Motor neuron (in vitro differentiated cells): ENCODE results near the gene LACTB. TPM values are rescaled to one million over a fixed set of nuclear protein-coding genes. Genes with fewer than 3 reads are reported as not detected.

ENCODE experiments used
- ATAC-seq, 8 experiments: fragments of 200-7000 bp; cut with Tn5 transposase; replicated peaks in 6 of 8; 2 replicates each; pipeline ENCODE4 v1.8.0; 2021; ENCODE audit warnings: mild to moderate bottlenecking in 8 of 8, moderate library complexity in 8 of 8
- H3K27ac ChIP-seq, 2 donors: fragments of 250-450 bp; sonication (Bioruptor Pico); 2 replicates each; pipeline ENCODE4 v1.9.0; 2021; ENCODE audit warnings: antibody characterized with exemption in 2 of 2, mild to moderate bottlenecking in 2 of 2, moderate library complexity in 1 of 2
- H3K4me1 ChIP-seq, 2 donors: fragments of 250-450 bp; sonication (Bioruptor Pico); replicated peaks in 1 of 2; 2 replicates each; pipeline ENCODE4 v1.6.1; 2021; ENCODE audit warnings: antibody characterized with exemption in 2 of 2, mild to moderate bottlenecking in 2 of 2, moderate library complexity in 1 of 2
- H3K4me3 ChIP-seq, 5 donors: fragments of 250-450 bp; sonication (Bioruptor Pico); 2 replicates each; pipeline ENCODE4 v1.9.0; 2021; ENCODE audit warnings: antibody characterized with exemption in 5 of 5, mild to moderate bottlenecking in 5 of 5, moderate library complexity in 4 of 5
- WGBS, 10 experiments: fragments of 450-650 bp; shearing (Covaris generic); methylation state at CpG; one replicate each; pipeline ENCODE4 v1.0.0; 2022; 5-methylcytosine and 5-hydroxymethylcytosine counted together
- in situ Hi-C, 9 experiments: fragments of 400-800 bp; cut with MboI; loops; one replicate each; pipeline ENCODE4 v1.15.0; 2021; ENCODE audit warnings: low sequenced_read_pairs in 9 of 9, low pct_unique_long_range_greater_than_20kb in 2 of 9; ENCODE audit not compliant: unreplicated experiment in 9 of 9
- total RNA-seq, 8 experiments: library from RNA; unstranded; fragments of 300-600 nt; gene quantifications; 2 replicates each; pipeline versions ENCODE4 v1.2.3 to v1.2.4, GENCODE V29; 2022

Gene LACTB
- total RNA-seq, 8 experiments from 2014 or later, result 11.8 to 27.3 (median 15.0) TPM

DNA sequence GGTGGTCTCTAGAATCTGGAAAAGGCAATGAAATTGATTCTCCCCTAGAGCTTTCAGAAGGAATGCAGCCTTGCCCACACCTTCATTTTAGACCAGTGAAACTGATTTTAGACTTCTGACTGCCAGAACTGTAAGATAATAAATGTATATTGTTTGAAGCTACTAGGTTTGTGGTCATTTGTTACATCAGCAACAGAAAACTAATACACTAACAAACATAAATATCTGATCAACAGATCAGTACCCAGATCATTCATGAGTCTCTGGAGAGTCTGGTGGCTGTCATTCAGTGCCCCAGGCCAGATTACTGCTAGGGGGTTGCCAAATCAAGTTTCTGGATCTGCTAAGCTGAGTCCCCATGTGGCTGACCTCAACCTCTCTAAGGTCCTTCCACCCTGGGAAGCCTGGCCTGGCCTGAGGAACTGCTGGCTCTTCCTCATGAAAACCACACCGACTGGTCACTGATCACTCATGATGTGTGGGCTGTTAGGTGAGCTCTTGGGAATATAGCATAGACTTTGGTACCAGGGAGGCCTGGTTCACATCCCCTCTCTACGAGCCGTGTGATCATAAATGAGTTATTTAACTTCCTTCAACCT, 11.1 kb upstream of the LACTB start:
- Histone ChIP-seq H3K4me3 (no peak overlapping the region), H3K4me1 (no peaks in the 10 kb centered on the region), H3K27ac (no peak overlapping the region)
- no peak for ATAC-seq
- WGBS, 10 experiments, result 80 to 100% (median 85%) methylated on average over 1 to 3 of the region's 3 CpGs; no CpG with 5 or more reads in 5 of the 10 experiments
- in situ Hi-C loops, result no loop called here

DNA sequence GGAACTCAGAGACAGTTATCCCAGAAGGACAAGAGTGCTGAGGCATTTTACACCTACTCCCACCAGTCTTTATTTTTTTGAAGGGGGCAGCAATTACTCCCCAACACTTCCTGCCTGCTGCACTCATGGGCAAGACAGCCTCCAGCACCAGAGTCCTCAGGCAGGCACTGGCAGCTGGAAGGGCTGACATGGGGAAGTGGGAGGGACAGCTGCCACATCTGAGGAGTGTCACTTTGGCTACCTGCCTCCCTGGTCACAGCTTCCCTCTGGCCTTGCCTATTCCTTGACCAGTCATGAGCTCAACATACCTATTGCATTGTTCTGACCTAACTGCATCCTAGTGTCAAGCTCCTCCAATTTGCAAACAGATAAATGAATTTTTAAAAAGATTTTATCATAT, 10.2 kb upstream of the LACTB start:
- Histone ChIP-seq H3K4me1 (no peaks in the 10 kb centered on the region), H3K4me3 (no peak overlapping the region)
- in situ Hi-C loops, result no loop called here

DNA sequence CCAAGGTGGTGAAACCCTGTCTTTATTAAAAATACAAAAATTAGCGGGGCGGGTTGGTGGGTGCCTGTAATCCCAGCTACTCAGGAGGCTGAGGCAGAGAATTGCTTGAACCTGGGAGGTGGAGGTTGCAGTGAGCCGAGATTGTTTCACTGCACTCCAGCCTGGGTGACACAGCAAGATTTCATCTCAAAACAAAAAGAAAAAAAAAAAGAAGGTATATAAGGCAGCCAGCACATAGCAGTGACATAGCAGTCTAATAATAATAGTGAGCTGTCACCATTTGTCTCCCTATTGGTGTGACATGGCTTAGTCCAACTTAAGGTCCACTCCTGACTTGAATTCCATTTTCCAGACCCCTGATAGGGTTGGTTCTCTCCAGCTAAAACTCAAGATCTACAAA, 8.8 kb upstream of the LACTB start:
- no peak overlapping the region for H3K27ac ChIP-seq
- no peaks in the 10 kb centered on the region for H3K4me1 ChIP-seq
- no peak overlapping the region for H3K4me3 ChIP-seq
- ATAC-seq, result peak in 3 of 8 experiments; percentile 22 to 32 (median 26)
- in situ Hi-C loops, result no loop called here
- 70 to 92% (median 82%) methylated on average over 1 to 3 of the region's 3 CpGs; no CpG with 5 or more reads in 4 of the 10 experiments for WGBS, 10 experiments

More for the DNA sequence above, 10.2 kb upstream of the LACTB start:
- H3K27ac ChIP-seq, result no peak overlapping the region
- ATAC-seq, result no peak

DNA sequence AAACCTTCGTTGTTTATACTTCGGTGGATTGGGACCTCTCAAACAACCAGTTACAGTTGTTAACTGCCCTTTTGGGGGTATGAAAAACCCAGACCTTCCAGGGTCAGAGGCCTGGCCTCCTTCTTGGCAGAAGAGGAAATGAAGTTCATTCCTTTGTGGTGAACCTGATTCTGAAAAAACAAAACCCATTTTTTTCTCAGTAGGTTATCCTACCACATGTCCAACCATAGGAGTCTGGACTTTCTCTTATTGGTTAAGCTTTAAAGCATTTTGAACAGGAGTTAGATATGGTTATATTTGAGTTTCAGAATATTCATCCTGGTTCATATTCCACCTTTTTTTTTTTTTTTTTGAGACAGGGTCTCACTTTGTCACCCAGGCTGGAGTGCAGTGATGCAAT, 7.2 kb upstream of the LACTB start:
- Histone ChIP-seq H3K4me1 (no peaks in the 10 kb centered on the region), H3K4me3 (no peak overlapping the region), H3K27ac (no peak overlapping the region)
- 21 to 100% (median 63%) methylated on average over 1 to 2 of the region's 2 CpGs; no CpG with 5 or more reads in 4 of the 10 experiments for WGBS, 10 experiments
- in situ Hi-C loops, result no loop called here
- no peak for ATAC-seq

DNA sequence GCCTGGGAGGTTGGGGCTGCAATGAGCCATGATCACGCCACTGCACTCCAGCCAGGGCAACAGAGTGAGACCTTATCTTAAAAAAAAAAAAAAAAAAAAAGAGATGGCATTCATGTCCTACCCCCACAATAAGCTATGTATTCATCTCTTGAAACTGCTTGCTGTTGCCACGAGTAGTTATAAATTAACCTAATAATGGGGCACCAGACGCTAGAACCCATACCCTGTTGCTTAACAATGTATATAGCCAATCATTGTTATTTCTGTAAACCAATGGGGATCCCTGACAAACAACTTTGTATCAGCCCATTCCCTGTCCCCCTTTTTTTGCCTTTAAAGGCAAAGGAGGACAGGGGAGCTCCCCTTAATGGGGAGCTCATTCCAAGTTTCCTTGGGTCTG, 2.8 kb upstream of the LACTB start:
- Histone ChIP-seq H3K4me1 (peaks cover 4 to 6% of the 10 kb centered on the region in 2 donors), H3K4me3 (no peak overlapping the region), H3K27ac (no peak overlapping the region)
- in situ Hi-C loops, result no loop called here
- 39 to 100% (median 50%) methylated on average over 1 to 2 of the region's 3 CpGs; no CpG with 5 or more reads in 7 of the 10 experiments for WGBS, 10 experiments
- no peak for ATAC-seq

DNA sequence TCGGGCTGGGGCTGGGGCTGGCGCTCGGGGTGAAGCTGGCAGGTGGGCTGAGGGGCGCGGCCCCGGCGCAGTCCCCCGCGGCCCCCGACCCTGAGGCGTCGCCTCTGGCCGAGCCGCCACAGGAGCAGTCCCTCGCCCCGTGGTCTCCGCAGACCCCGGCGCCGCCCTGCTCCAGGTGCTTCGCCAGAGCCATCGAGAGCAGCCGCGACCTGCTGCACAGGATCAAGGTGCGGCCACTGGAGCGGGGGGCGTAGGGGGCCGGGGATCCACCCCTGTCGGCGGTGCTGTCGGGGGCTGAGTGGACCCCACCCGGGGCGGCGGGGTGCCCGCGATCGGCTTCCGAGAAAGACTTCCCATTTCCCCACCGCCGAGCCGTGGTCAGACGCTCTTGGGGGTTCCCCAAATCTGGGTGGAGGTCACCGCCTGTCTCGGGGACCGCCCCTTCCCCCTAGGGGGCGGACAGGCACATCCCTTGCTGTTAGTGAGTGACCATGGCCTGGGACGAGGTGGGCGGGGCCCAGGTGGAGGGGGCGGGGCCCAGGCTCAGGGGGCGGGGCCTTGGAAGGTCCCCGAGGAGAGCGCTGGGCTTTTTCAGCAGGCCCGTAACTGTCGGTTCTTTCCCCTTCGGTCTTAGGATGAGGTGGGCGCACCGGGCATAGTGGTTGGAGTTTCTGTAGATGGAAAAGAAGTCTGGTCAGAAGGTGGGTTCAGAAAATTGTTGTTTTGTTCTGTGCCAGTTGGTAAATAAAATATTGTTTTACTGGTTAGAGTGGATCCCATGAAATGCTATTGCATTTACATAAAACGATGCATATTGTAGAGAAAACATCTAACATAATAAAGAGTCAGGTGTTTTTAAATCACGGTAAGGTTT, 578 bp downstream of the LACTB start:
- in situ Hi-C loops, result no loop called here
- WGBS, 10 experiments, result 0 to 50% (median 17%) methylated on average over 1 to 8 of the region's 59 CpGs; no CpG with 5 or more reads in 2 of the 10 experiments
- ATAC-seq, result peak; percentile 72 to 87 (median 82)
- Histone ChIP-seq H3K4me1 (peaks cover 4 to 6% of the 10 kb centered on the region in 2 donors), H3K4me3 (peak overlapping the region; percentile 74 to 97 (median 92)), H3K27ac (peak overlapping the region; percentile 67 to 72)

DNA sequence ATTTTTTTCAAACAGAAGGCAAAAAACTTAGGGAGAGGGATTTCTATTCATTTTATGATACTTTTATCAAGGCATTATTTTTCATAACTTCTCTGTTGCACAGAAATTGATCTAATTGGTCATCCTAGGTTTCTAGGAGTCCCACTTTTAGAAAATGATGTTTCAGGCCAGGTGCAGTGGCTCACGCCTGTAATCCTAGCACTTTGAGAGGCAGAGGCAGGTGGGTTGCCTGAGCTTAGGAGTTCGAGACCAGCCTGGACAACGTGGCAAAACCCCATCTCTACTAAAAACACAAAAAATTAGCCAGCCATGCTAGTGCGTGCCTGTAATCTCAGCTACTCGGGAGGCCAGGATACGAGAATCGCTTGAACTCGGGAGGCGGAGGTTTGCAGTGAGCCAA, 2.8 kb downstream of the LACTB start:
- H3K4me3 ChIP-seq, result no peak overlapping the region
- in situ Hi-C loops, result no loop called here
- H3K27ac ChIP-seq, result no peak overlapping the region
- no peak for ATAC-seq
- peaks cover 4 to 6% of the 10 kb centered on the region in 2 donors for H3K4me1 ChIP-seq
- WGBS, 10 experiments, result 87 to 100% (median 96%) methylated on average over 2 to 8 of the region's 9 CpGs; no CpG with 5 or more reads in 1 of the 10 experiments

DNA sequence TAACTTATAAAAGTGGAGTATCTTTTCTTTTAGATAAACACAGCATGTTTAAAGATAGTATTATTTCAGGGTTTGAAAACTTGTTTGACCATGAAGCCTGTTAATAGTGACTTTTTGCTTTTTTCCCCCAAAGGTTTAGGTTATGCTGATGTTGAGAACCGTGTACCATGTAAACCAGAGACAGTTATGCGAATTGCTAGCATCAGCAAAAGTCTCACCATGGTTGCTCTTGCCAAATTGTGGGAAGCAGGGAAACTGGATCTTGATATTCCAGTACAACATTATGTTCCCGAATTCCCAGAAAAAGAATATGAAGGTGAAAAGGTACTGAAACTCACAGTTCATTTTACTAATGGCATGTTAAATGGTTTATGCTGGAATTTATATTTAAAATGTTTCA, 5.1 kb downstream of the LACTB start:
- in situ Hi-C loops, result no loop called here
- Histone ChIP-seq H3K27ac (no peak overlapping the region), H3K4me3 (no peak overlapping the region), H3K4me1 (peaks cover 4 to 6% of the 10 kb centered on the region in 2 donors)
- 42 to 100% (median 80%) methylated on average over 1 to 3 of the region's 3 CpGs for WGBS, 10 experiments
- ATAC-seq, result no peak

DNA sequence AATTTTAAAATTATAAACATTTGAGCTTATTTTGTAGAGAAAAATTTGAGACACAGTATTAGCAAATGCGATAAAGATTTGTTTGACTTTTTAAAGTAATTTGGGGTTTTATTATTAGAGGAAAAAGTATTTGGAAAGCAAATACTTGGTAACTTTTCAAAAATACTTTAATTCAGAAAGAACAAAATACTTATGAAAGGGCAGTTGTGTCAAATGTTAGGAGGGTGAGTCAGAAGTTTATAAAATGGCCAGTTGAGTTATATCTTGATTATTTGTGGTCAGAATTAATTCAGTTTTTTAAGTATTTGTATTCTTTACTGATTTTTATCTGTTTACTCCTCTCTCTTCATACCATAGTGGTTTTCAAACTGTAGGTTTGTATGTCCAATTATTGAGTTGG, 12.1 kb downstream of the LACTB start:
- 33 to 100% (median 80%) methylated on average over 1 of the region's 1 CpG; no CpG with 5 or more reads in 2 of the 10 experiments for WGBS, 10 experiments
- Histone ChIP-seq H3K4me1 (no peaks in the 10 kb centered on the region), H3K4me3 (no peak overlapping the region), H3K27ac (no peak overlapping the region)
- no peak for ATAC-seq
- in situ Hi-C loops, result no loop called here

DNA sequence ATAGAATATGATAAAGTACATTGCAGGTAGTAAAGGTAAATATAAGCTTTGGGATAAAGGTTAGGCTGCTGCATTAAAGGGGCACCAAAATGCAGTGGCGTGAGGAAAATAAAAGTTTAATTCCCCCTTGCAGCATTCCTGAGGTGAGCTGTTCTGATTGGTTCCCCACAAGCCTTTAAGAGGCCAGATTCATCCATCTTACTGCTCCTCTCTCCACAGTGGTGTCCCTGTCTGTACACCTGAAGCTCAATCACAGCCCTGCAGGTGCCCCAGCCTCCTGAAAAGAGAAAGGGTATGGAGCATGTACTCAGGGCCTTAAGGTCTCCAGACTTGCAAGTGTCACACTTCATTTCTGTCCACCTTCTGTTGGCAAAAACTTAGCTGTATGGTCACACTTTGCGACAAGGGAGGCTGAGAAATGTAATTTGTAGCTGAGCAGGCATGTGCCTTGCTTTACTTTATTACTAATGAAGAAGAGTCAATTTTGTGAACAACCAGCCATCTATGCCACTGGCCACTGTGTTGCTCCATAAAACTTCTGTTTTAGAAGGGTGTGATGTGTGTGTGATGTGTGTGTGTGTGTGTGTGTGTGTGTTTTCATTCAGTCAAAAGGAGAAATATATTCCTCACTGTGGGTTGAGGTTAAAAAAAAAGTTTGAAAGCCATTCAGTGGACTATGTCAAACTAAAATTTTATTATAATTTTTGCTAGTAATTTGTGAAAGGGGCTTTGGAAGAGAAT, 12.8 kb downstream of the LACTB start:
- no peak overlapping the region for H3K27ac ChIP-seq
- in situ Hi-C loops, result no loop called here
- no peaks in the 10 kb centered on the region for H3K4me1 ChIP-seq
- 83 to 100% (median 100%) methylated on average over 1 to 2 of the region's 2 CpGs; no CpG with 5 or more reads in 4 of the 10 experiments for WGBS, 10 experiments
- ATAC-seq, result no peak
- no peak overlapping the region for H3K4me3 ChIP-seq

DNA sequence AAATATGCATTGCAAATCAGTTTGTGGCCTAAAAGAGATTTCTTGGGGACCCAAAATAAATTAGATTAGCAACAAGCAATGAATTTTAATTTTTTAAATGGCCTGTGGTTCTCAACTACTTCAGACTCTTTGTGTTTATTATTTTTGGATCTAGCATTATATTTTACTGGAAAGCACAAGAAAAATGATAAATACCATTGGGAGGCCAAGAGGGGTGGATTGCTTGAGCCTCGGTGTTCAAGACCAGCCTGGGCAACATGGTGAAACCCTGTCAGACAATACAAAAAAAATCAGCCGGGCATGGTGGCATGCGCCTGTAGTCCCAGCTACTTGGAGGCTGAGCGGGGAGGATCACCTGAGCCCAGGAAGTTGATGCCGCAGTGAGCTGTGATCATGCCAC, 13.6 kb downstream of the LACTB start:
- no peaks in the 10 kb centered on the region for H3K4me1 ChIP-seq
- no peak overlapping the region for H3K4me3 ChIP-seq
- in situ Hi-C loops, result no loop called here
- ATAC-seq, result peak in 1 of 8 experiments; percentile 19
- no peak overlapping the region for H3K27ac ChIP-seq
- 75 to 100% (median 97%) methylated on average over 1 to 5 of the region's 5 CpGs; no CpG with 5 or more reads in 1 of the 10 experiments for WGBS, 10 experiments

DNA sequence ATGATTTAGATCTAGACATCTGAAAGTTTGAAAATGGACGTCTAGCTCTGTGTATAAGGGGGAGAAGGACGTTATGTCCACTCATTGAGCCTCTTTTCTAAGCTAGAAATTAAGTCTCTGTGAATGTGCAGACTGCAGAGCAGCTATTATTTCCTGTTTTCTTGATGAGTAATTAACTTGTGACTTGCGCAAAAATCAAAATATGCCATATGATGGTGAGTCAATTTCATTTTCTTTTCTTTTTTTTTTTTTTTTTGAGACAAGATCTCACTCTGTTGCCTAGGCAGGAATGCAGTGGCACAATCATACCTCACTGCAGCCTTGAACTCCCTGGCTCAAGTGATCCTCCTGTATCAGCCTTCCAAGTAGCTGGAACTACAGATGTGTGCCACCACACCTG, 14.1 kb downstream of the LACTB start:
- in situ Hi-C loops, result no loop called here
- ATAC-seq, result peak in 7 of 8 experiments; percentile 16 to 93 (median 28)
- 12 to 100% (median 90%) methylated on average over 1 to 3 of the region's 3 CpGs; no CpG with 5 or more reads in 1 of the 10 experiments for WGBS, 10 experiments
- no peak overlapping the region for H3K4me3 ChIP-seq
- no peak overlapping the region for H3K27ac ChIP-seq
- H3K4me1 ChIP-seq, result no peaks in the 10 kb centered on the region

DNA sequence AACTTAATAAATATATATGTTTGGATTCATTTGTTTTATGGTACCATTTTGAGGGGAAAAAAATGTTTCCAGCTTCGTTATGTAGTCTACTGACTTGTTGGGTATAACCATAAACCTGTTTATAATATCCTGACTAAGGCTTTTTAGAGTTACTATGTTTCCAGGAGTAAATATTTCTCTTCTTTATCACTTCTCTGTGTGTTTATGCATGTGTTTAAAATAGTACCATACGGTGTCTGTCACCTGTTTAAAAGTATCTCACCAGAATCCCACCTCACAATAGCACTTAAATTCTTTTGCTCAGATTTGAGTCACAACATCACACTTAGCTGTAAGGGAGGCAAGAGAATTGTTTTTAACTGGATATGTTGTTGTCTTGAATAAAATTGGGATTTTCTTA, 15.1 kb downstream of the LACTB start:
- Histone ChIP-seq H3K4me1 (no peaks in the 10 kb centered on the region), H3K27ac (no peak overlapping the region), H3K4me3 (no peak overlapping the region)
- WGBS, 10 experiments, result 87 to 100% (median 94%) methylated on average over 1 to 2 of the region's 2 CpGs; no CpG with 5 or more reads in 2 of the 10 experiments
- in situ Hi-C loops, result no loop called here
- ATAC-seq, result no peak
